ENCODE results near the gene DIDO1.

DNA sequence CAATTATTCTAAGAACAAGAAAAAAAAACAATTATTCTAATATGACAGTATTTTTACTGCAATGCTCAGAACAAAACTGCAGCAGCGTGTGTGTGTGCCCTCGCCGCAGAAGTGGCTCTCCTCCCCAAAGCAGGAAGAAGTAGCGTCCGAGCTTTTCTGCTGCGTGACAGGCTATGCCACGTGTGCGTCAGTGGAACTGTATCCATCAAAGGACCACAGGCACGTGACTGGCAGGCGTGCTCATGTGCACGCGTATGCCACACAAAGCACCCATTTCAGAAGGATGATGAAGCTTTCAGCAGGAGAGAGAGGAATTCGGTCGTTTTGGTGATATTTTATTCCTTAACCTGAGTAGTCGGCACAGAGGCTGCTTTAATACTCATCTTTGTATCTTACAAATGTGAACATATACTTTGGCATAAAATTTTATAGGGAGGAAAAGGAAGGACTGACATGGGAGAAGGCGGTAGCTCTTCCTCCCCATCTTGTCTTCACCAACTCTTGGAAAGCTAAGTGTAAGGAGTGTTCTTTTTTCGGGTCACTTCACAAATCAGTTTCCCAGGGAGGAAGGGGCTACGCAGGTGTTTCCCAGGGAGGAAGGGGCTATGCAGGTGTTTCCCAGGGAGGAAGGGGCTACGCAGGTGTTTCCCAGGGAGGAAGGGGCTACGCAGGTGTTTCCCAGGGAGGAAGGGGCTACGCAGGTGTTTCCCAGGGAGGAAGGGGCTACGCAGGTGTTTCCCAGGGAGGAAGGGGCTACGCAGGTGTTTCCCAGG lies 68.1 kb downstream of the DIDO1 start:
- TF ChIP-seq, protein P1, sequence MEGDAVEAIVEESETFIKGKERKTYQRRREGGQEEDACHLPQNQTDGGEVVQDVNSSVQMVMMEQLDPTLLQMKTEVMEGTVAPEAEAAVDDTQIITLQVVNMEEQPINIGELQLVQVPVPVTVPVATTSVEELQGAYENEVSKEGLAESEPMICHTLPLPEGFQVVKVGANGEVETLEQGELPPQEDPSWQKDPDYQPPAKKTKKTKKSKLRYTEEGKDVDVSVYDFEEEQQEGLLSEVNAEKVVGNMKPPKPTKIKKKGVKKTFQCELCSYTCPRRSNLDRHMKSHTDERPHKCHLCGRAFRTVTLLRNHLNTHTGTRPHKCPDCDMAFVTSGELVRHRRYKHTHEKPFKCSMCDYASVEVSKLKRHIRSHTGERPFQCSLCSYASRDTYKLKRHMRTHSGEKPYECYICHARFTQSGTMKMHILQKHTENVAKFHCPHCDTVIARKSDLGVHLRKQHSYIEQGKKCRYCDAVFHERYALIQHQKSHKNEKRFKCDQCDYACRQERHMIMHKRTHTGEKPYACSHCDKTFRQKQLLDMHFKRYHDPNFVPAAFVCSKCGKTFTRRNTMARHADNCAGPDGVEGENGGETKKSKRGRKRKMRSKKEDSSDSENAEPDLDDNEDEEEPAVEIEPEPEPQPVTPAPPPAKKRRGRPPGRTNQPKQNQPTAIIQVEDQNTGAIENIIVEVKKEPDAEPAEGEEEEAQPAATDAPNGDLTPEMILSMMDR (conservative IDR thresholded peaks at IDR 0.05 in 1 of 2, IDR thresholded peaks at IDR 0.05 in 1 of 2; ENCODE audit: low read depth in 1 of 2, low read length in 2 of 2) = no peak
- no peak for TF ChIP-seq EZH2 (IDR thresholded peaks at IDR 0.05; ENCODE audit: low read length, missing control alignments)
